Measurements from ENCODE around the gene RBM39.

DNA sequence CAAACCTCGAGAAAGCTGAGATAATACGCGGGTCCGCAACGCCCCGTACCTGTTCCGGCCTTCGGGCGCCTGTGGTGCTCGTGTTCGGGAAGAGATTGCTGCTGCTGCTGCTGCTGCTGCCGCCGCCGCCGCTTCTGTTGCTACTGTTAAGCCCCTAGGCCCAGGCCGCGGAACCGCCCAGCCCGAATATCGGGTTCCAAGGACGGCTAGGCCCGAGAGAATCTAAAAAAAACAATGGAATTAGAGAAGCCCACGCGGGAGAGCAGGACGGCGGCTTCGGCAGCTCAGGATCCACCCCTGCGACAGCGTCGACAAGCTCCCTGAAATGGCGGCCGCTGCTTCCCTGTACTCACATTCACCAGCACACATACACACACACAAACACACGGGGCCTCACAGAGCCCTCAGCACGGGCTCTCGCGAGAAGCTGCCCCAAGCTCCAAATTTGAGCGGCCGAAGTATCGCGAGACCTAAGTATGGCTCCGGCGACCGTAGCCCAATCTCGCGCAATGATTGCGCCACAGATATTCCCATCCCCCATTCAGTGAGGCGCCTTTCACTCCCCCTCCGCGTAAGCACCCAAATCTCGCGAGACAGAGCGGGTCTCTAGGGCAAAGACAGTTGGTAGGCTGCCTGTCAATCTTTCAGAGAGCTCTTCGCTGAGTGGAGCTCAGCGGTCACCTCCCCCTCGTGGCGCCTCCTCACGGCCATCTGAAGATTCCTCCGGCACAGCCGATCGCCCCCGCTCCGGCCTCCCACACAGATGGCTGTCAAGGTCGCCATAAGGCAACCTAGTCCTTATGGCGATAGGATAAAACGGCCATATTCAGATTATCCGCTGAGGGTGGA is at the start of gene RBM39:
- TF ChIP-seq, protein P1, sequence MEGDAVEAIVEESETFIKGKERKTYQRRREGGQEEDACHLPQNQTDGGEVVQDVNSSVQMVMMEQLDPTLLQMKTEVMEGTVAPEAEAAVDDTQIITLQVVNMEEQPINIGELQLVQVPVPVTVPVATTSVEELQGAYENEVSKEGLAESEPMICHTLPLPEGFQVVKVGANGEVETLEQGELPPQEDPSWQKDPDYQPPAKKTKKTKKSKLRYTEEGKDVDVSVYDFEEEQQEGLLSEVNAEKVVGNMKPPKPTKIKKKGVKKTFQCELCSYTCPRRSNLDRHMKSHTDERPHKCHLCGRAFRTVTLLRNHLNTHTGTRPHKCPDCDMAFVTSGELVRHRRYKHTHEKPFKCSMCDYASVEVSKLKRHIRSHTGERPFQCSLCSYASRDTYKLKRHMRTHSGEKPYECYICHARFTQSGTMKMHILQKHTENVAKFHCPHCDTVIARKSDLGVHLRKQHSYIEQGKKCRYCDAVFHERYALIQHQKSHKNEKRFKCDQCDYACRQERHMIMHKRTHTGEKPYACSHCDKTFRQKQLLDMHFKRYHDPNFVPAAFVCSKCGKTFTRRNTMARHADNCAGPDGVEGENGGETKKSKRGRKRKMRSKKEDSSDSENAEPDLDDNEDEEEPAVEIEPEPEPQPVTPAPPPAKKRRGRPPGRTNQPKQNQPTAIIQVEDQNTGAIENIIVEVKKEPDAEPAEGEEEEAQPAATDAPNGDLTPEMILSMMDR (IDR thresholded peaks at IDR 0.05 in 4 of 5, conservative IDR thresholded peaks at IDR 0.05 in 1 of 5): peak; percentile 28 to 48 (median 39)
- TF ChIP-seq POLR2A (IDR thresholded peaks at IDR 0.05): peak; percentile 97 to 98

Measured in gastrocnemius medialis (tissue), 4 donors.